ENCODE measurements around the gene CCDC38. TPM values are rescaled to one million over a fixed set of nuclear protein-coding genes. Genes with fewer than 3 reads are reported as not detected.

The CCDC38 gene
- total and polyA plus RNA-seq, 9 of the 15 experiments (the other 6 are each of a cell fraction or from before 2014, with no cell fraction given): not detected

DNA sequence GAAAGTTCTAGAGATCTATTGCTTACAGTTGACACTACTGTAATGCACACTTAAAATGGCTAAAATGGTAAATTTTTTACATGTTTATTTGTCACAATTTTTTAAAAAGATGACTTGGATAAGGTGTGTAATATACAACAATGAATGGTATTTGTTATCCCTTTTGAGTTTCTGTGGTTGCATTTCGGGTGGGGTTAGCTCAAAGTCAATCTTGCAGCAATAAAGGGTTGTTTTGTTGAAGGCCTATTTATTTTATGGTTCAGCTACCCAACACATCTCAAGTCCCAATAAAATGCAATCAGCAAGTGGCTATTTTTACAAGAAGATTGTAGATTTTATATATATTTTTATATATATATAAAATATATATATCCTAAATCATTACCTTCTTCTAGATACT is 61.5 kb downstream of the CCDC38 start:
- no TSS peak for BruUV-seq (replicated peaks)
- no peak for FAIRE-seq
- 29% methylated on average over 1 of the region's 1 CpG for WGBS (ENCODE audit: insufficient coverage, low coverage, missing lambda C conversion rate)
- Histone ChIP-seq H2AFZ (ENCODE audit: low read depth, low read length) (no peak overlapping the region), H4K20me1 (replicated peaks; ENCODE audit: control insufficient read depth, insufficient read depth, low read length) (no peaks in the 10 kb centered on the region), H3K79me2 (ENCODE audit: control insufficient read depth, insufficient read depth, low read length) (no peaks in the 10 kb centered on the region), H3K4me2 (ENCODE audit: insufficient read depth, low read length) (no peak overlapping the region), H3K9ac (ENCODE audit: insufficient read depth in 1 of 2, low read depth in 2 of 2, low read length in 2 of 2) (no peak overlapping the region), H3K27ac (ENCODE audit: extremely low read depth, low read depth, low read length) (no peak overlapping the region), H3K4me1 (replicated peaks in 1 of 2; ENCODE audit: control insufficient read depth in 2 of 2, insufficient read depth in 2 of 2, low read length in 2 of 2) (peaks cover 0 to 6% of the 10 kb centered on the region in 2 experiments; a peak in 2 of 5 replicates), H3K27me3 (ENCODE audit: control insufficient read depth in 2 of 2, insufficient read depth in 2 of 2, low read length in 2 of 2) (peaks cover 0 to 6% of the 10 kb centered on the region in 2 experiments; a peak in 2 of 5 replicates), H3K9me1 (ENCODE audit: control insufficient read depth, insufficient read depth, low read length) (no peaks in the 10 kb centered on the region), H3K9me3 (replicated peaks; ENCODE audit: control insufficient read depth, insufficient read depth, low read depth, low read length) (no peaks in the 10 kb centered on the region), H3K36me3 (ENCODE audit: control insufficient read depth, insufficient read depth, low read length) (no peaks in the 10 kb centered on the region), H3K4me3 (no peak overlapping the region)
- ChIA-PET CTCF (ENCODE audit: low intra/inter-chr PET ratio) (no interaction called here), POLR2A (no interaction called here)
- DNase-seq (ENCODE audit: extremely low read depth in 1 of 4, low spot score in 3 of 4): no peak
- intact Hi-C loops (cut with micrococcal nuclease) (no loop called here), in situ Hi-C loops (cut with MboI) (no loop called here)
- ATAC-seq: no peak
- TF ChIP-seq NR3C1 (CRISPR knock-in tag; IDR thresholded peaks at IDR 0.05) (no peak), ZKSCAN3 (CRISPR knock-in tag; IDR thresholded peaks at IDR 0.05) (no peak), FOXA3 (CRISPR knock-in tag; conservative IDR thresholded peaks at IDR 0.05 in 1 of 2, IDR thresholded peaks at IDR 0.05 in 1 of 2) (no peak), BACH1 (tag; IDR thresholded peaks at IDR 0.05) (no peak), PTTG1 (tag; IDR thresholded peaks at IDR 0.05; ENCODE audit: low read depth) (no peak), RCOR1 (IDR thresholded peaks at IDR 0.05; ENCODE audit: borderline replicate concordance in 1 of 2, low read depth in 2 of 2, low read length in 2 of 2) (no peak), ZNF695 (CRISPR knock-in tag; IDR thresholded peaks at IDR 0.05) (no peak), ETS2 (tag; IDR thresholded peaks at IDR 0.05; ENCODE audit: borderline replicate concordance, poor library complexity, severe bottlenecking) (no peak), ZNF384 (IDR thresholded peaks at IDR 0.05; ENCODE audit: low read depth, low read length) (no peak)
- TF ChIP-seq, protein P1, sequence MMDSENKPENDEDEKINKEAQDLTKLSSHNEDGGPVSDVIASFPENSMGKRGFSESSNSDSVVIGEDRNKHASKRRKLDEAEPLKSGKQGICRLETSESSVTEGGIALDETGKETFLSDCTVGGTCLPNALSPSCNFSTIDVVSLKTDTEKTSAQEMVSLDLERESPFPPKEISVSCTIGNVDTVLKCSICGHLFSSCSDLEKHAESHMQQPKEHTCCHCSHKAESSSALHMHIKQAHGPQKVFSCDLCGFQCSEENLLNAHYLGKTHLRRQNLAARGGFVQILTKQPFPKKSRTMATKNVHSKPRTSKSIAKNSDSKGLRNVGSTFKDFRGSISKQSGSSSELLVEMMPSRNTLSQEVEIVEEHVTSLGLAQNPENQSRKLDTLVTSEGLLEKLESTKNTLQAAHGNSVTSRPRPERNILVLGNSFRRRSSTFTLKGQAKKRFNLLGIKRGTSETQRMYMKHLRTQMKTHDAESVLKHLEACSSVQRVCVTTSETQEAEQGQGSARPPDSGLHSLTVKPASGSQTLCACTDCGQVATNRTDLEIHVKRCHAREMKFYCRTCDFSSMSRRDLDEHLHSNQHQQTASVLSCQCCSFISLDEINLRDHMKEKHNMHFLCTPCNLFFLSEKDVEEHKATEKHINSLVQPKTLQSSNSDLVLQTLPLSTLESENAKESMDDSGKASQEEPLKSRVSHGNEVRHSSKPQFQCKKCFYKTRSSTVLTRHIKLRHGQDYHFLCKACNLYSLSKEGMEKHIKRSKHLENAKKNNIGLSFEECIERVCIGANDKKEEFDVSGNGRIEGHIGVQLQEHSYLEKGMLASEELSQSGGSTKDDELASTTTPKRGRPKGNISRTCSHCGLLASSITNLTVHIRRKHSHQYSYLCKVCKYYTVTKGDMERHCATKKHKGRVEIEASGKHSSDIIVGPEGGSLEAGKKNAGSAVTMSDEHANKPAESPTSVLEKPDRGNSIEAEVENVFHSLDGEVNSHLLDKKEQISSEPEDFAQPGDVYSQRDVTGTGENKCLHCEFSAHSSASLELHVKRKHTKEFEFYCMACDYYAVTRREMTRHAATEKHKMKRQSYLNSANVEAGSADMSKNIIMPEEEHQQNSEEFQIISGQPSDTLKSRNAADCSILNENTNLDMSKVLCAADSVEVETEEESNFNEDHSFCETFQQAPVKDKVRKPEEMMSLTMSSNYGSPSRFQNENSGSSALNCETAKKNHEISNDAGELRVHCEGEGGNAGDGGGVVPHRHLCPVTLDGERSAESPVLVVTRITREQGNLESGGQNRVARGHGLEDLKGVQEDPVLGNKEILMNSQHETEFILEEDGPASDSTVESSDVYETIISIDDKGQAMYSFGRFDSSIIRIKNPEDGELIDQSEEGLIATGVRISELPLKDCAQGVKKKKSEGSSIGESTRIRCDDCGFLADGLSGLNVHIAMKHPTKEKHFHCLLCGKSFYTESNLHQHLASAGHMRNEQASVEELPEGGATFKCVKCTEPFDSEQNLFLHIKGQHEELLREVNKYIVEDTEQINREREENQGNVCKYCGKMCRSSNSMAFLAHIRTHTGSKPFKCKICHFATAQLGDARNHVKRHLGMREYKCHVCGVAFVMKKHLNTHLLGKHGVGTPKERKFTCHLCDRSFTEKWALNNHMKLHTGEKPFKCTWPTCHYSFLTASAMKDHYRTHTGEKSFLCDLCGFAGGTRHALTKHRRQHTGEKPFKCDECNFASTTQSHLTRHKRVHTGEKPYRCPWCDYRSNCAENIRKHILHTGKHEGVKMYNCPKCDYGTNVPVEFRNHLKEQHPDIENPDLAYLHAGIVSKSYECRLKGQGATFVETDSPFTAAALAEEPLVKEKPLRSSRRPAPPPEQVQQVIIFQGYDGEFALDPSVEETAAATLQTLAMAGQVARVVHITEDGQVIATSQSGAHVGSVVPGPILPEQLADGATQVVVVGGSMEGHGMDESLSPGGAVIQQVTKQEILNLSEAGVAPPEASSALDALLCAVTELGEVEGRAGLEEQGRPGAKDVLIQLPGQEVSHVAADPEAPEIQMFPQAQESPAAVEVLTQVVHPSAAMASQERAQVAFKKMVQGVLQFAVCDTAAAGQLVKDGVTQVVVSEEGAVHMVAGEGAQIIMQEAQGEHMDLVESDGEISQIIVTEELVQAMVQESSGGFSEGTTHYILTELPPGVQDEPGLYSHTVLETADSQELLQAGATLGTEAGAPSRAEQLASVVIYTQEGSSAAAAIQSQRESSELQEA (IDR thresholded peaks at IDR 0.05; ENCODE audit: low read depth): no peak
- TF ChIP-seq, protein P2, sequence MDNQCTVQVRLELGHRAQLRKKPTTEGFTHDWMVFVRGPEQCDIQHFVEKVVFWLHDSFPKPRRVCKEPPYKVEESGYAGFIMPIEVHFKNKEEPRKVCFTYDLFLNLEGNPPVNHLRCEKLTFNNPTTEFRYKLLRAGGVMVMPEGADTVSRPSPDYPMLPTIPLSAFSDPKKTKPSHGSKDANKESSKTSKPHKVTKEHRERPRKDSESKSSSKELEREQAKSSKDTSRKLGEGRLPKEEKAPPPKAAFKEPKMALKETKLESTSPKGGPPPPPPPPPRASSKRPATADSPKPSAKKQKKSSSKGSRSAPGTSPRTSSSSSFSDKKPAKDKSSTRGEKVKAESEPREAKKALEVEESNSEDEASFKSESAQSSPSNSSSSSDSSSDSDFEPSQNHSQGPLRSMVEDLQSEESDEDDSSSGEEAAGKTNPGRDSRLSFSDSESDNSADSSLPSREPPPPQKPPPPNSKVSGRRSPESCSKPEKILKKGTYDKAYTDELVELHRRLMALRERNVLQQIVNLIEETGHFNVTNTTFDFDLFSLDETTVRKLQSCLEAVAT (IDR thresholded peaks at IDR 0.05): no peak
